ENCODE measurements around the gene GRB2. TPM values are rescaled to one million over a fixed set of nuclear protein-coding genes. Genes with fewer than 3 reads are reported as not detected.

GRB2 gene
- total RNA-seq, 2 experiments from 2014 or later, result 161 to 165 TPM

GRCh38 chr17:75339971-75340370 is 65.5 kb downstream of the GRB2 start:
- Mint-ChIP-seq H3K36me3 (peaks cover 11% of the 10 kb centered on the region), H3K27ac (peak overlapping the region; percentile 73), H3K9me3 (peaks cover 2% of the 10 kb centered on the region), H3K4me3 (peak overlapping the region; percentile 27), H3K4me1 (peaks cover 79% of the 10 kb centered on the region), H3K27me3 (no peaks in the 10 kb centered on the region)
- DNase-seq, result no peak

- Mint-ChIP-seq H3K27me3 (no peaks in the 10 kb centered on the region), H3K27ac (peak overlapping the region; percentile 87), H3K4me1 (peaks cover 70% of the 10 kb centered on the region), H3K4me3 (peak overlapping the region; percentile 62), H3K36me3 (peaks cover 13% of the 10 kb centered on the region), H3K9me3 (peaks cover 2% of the 10 kb centered on the region)
- DNase-seq, result no peak
These were observed 67.1 kb downstream of the GRB2 start for GRCh38 chr17:75338335-75338734.

GRCh38 chr17:75335315-75335714 is 70.2 kb downstream of the GRB2 start:
- Mint-ChIP-seq H3K4me1 (peaks cover 69% of the 10 kb centered on the region), H3K27me3 (no peaks in the 10 kb centered on the region), H3K36me3 (peaks cover 29% of the 10 kb centered on the region), H3K4me3 (no peak overlapping the region), H3K9me3 (peaks cover 2% of the 10 kb centered on the region), H3K27ac (no peak overlapping the region)
- DNase-seq, result no peak

GRCh38 chr17:75334723-75335122 is 70.8 kb downstream of the GRB2 start:
- DNase-seq, result no peak
- Mint-ChIP-seq H3K9me3 (no peaks in the 10 kb centered on the region), H3K27me3 (no peaks in the 10 kb centered on the region), H3K27ac (peak overlapping the region; percentile 20), H3K4me1 (peaks cover 70% of the 10 kb centered on the region), H3K36me3 (peaks cover 28% of the 10 kb centered on the region), H3K4me3 (no peak overlapping the region)

- Mint-ChIP-seq H3K9me3 (no peaks in the 10 kb centered on the region), H3K36me3 (peaks cover 25% of the 10 kb centered on the region), H3K4me3 (no peak overlapping the region), H3K27ac (no peak overlapping the region), H3K4me1 (peaks cover 66% of the 10 kb centered on the region), H3K27me3 (no peaks in the 10 kb centered on the region)
- no peak for DNase-seq
These were observed 73.8 kb downstream of the GRB2 start for GRCh38 chr17:75331671-75332070.

GRCh38 chr17:75327757-75328156 is 77.7 kb downstream of the GRB2 start:
- H3K4me1 Mint-ChIP-seq, result peaks cover 66% of the 10 kb centered on the region
- no peak overlapping the region for H3K4me3 Mint-ChIP-seq
- no peak for DNase-seq
- no peaks in the 10 kb centered on the region for H3K9me3 Mint-ChIP-seq
- H3K36me3 Mint-ChIP-seq, result peaks cover 28% of the 10 kb centered on the region
- H3K27ac Mint-ChIP-seq, result no peak overlapping the region
- no peaks in the 10 kb centered on the region for H3K27me3 Mint-ChIP-seq

GRCh38 chr17:75326226-75326848 is 79.1 kb downstream of the GRB2 start:
- DNase-seq, result no peak
- H3K4me1 Mint-ChIP-seq, result peaks cover 54% of the 10 kb centered on the region
- no peak overlapping the region for H3K4me3 Mint-ChIP-seq
- no peaks in the 10 kb centered on the region for H3K27me3 Mint-ChIP-seq
- H3K27ac Mint-ChIP-seq, result peak overlapping the region; percentile 66
- H3K9me3 Mint-ChIP-seq, result no peaks in the 10 kb centered on the region
- H3K36me3 Mint-ChIP-seq, result peaks cover 28% of the 10 kb centered on the region

- no peak for DNase-seq
- Mint-ChIP-seq H3K4me1 (peaks cover 49% of the 10 kb centered on the region), H3K36me3 (peaks cover 30% of the 10 kb centered on the region), H3K27me3 (no peaks in the 10 kb centered on the region), H3K9me3 (no peaks in the 10 kb centered on the region), H3K4me3 (no peak overlapping the region), H3K27ac (peak overlapping the region; percentile 66)
These were observed 79.7 kb downstream of the GRB2 start for GRCh38 chr17:75325827-75326225.

GRCh38 chr17:75325348-75325747 is 80.1 kb downstream of the GRB2 start:
- Mint-ChIP-seq H3K9me3 (no peaks in the 10 kb centered on the region), H3K36me3 (peaks cover 26% of the 10 kb centered on the region), H3K27ac (peak overlapping the region; percentile 66), H3K4me1 (peaks cover 44% of the 10 kb centered on the region), H3K27me3 (no peaks in the 10 kb centered on the region), H3K4me3 (no peak overlapping the region)
- no peak for DNase-seq

- Mint-ChIP-seq H3K4me1 (peaks cover 30% of the 10 kb centered on the region), H3K27me3 (no peaks in the 10 kb centered on the region), H3K36me3 (peaks cover 32% of the 10 kb centered on the region), H3K9me3 (no peaks in the 10 kb centered on the region), H3K4me3 (no peak overlapping the region), H3K27ac (no peak overlapping the region)
- DNase-seq, result no peak
These were observed 84.0 kb downstream of the GRB2 start for GRCh38 chr17:75321506-75321905.

- no peak for DNase-seq
- Mint-ChIP-seq H3K36me3 (peaks cover 29% of the 10 kb centered on the region), H3K27me3 (no peaks in the 10 kb centered on the region), H3K4me3 (no peak overlapping the region), H3K9me3 (no peaks in the 10 kb centered on the region), H3K4me1 (peaks cover 26% of the 10 kb centered on the region), H3K27ac (peak overlapping the region; percentile 16)
These were observed 85.4 kb downstream of the GRB2 start for GRCh38 chr17:75319904-75320691.

GRCh38 chr17:75318615-75319222 is 86.8 kb downstream of the GRB2 start:
- Mint-ChIP-seq H3K27ac (peak overlapping the region; percentile 42), H3K4me3 (no peak overlapping the region), H3K36me3 (peaks cover 26% of the 10 kb centered on the region), H3K9me3 (no peaks in the 10 kb centered on the region), H3K4me1 (peaks cover 25% of the 10 kb centered on the region), H3K27me3 (no peaks in the 10 kb centered on the region)
- no peak for DNase-seq

- peak overlapping the region; percentile 38 for H3K27ac Mint-ChIP-seq
- no peaks in the 10 kb centered on the region for H3K27me3 Mint-ChIP-seq
- no peak for DNase-seq
- H3K36me3 Mint-ChIP-seq, result peaks cover 22% of the 10 kb centered on the region
- peaks cover 23% of the 10 kb centered on the region for H3K4me1 Mint-ChIP-seq
- no peaks in the 10 kb centered on the region for H3K9me3 Mint-ChIP-seq
- H3K4me3 Mint-ChIP-seq, result no peak overlapping the region
These were observed 87.3 kb downstream of the GRB2 start for GRCh38 chr17:75318211-75318610.

GRCh38 chr17:75317671-75318070 is 87.8 kb downstream of the GRB2 start:
- Mint-ChIP-seq H3K9me3 (no peaks in the 10 kb centered on the region), H3K4me1 (peaks cover 21% of the 10 kb centered on the region), H3K36me3 (peaks cover 20% of the 10 kb centered on the region), H3K27me3 (no peaks in the 10 kb centered on the region), H3K27ac (peak overlapping the region; percentile 38), H3K4me3 (no peak overlapping the region)
- no peak for DNase-seq

- H3K4me3 Mint-ChIP-seq, result no peak overlapping the region
- no peaks in the 10 kb centered on the region for H3K9me3 Mint-ChIP-seq
- peaks cover 14% of the 10 kb centered on the region for H3K36me3 Mint-ChIP-seq
- H3K27ac Mint-ChIP-seq, result peak overlapping the region; percentile 84
- H3K4me1 Mint-ChIP-seq, result peaks cover 27% of the 10 kb centered on the region
- DNase-seq, result no peak
- H3K27me3 Mint-ChIP-seq, result no peaks in the 10 kb centered on the region
These were observed 89.2 kb downstream of the GRB2 start for GRCh38 chr17:75316253-75316652.

All from activated naive CD8-positive, alpha-beta T cell treated with anti-CD3 and anti-CD28 coated beads for 36 hours (primary cell).